Measurements from ENCODE around the gene GPI.

Gene GPI

GRCh38 chr19:34405892-34406660 lies 41.1 kb downstream of the GPI start:
- no peak for DNase-seq

- no peak for DNase-seq
Observed at GRCh38 chr19:34408411-34408810, 43.4 kb downstream of the GPI start.

- DNase-seq: no peak
Observed at GRCh38 chr19:34409189-34410164, 44.5 kb downstream of the GPI start.

DNA sequence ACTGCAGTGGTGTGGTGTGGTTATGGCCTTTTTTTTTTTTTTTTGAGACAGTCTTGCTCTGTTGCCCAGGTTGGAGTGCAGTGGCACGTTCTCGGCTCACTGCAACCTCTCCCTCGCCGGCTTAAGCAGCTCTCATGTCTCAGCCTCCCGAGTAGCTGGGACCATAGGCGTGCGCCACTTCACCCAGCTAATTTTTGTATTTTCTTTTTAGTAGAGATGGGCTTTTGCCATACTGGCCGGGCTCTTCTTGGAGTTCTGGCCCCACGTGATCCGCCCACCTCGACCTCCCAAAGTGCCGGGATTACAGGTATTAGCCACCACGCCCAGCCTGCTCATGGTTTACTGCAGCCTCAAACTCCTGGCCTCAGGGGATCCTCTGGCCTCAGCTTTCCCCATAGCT lies 46.2 kb downstream of the GPI start:
- no peak for DNase-seq

DNA sequence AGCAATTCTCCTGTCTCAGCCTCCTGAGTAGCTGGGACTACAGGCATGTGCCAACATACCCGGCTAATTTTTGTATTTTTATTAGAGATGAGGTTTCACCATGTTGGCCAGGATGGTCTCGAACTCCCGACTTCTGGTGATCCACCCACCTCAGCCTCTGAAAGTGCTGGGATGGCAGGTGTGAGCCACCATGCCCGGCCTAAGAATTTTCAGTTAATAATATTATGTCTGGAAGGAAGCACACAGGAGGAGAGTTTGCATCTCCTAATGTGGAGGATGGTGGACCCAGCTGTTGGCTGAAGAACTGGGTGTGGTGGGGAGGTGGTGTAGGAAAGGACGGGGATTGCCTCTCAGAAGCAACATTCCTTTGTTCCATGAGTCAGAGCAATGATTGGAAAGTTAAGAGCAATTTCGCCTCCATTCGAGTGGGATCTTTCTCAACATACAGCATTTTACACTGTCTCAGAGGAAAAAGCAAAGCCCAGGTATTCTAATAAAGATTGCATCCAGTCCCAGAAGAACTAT lies 51.1 kb downstream of the GPI start:
- DNase-seq: no peak

GRCh38 chr19:34418300-34418699 lies 53.3 kb downstream of the GPI start:
- DNase-seq: no peak

DNA sequence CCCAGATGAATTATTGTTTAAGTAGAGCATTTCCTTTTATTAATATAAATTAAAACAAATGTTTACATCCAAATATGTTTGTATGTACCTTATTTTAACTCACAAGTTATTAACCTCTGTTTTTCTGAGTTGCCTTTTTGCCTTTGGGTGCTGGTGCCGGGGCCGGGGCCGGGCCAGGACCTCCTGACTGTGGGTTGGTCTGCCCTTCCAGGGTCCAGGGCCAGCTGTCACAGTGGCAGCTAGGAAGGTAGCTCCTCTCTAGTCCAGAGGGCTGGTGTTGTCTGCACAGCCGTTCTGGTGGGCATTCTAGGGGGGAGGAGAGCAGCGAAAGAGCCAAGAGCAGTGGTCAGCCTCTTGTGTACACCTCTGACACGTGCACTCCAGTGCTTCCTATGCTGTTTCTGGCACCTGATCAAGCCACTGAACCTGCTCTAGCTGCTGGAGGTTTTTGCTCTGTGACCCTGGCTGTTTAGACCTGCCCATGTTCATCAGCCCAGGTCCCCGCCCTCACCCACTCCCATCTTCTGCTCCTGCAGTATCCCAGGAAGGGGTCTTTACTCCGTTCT lies 61.2 kb downstream of the GPI start:
- no peak for DNase-seq

- no peak for DNase-seq
Observed at GRCh38 chr19:34428549-34429285, 63.7 kb downstream of the GPI start.

DNA sequence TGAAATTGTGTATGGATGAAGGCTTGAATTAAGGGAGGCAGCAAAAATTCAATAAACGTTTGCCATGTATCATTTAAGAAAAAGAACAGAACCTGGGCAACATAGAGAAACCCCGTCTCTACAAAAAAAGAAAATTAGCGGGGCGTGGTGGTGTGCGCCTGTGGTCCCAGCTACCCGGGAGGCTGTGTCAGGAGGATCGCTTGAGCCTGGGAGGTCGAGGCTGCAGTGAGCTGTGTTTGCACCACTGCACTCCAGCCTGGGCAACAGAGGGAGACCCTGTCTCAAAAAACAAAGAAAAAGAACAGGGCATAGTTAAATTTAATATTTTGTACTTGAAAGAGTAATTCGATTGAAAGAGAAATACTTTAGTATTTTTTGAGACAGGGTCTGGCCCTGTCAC lies 64.6 kb downstream of the GPI start:
- DNase-seq: no peak

- peak; percentile 34 for DNase-seq
Observed at GRCh38 chr19:34430738-34431625, 66.0 kb downstream of the GPI start.

- no peak for DNase-seq
Observed at GRCh38 chr19:34431681-34432402, 66.8 kb downstream of the GPI start.

DNA sequence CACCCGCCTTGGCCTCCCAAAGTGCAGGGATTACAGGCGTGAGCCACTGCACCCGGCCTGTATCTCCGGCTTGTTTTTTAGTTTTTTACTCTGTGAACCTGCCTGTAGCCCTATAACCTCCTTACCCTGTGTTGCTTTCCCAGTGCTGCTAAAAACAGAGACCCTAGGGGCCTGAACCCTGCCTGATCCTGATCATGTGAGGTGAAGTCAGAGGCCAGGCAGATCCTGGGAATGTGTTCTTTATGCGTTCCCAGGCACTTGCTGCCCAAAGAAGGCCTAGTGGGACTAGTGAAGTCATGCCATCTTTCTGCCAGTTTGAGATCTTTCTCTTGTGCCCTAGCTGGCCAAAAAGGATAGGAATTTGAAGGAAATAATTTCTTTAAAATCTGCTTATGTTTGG lies 67.8 kb downstream of the GPI start:
- DNase-seq: no peak

DNA sequence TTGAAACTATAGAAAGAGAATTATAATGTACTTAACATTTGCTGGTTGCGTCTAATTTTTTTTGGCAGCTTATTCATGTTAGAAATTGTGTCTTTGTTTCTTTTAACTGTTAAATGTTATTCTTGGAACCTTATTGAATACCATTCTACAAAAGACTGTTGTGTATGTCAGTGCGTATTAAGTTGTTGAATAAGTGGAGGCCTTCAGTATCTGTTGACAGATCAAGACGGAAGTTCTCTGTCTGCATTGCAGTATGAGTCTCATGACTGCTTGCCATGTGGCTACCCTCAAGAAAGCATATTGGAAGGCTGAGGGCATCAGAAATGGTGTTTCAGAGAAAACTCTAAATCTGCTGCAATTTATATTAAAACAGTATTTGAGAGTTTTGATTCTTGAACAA lies 71.7 kb downstream of the GPI start:
- no peak for DNase-seq

DNA sequence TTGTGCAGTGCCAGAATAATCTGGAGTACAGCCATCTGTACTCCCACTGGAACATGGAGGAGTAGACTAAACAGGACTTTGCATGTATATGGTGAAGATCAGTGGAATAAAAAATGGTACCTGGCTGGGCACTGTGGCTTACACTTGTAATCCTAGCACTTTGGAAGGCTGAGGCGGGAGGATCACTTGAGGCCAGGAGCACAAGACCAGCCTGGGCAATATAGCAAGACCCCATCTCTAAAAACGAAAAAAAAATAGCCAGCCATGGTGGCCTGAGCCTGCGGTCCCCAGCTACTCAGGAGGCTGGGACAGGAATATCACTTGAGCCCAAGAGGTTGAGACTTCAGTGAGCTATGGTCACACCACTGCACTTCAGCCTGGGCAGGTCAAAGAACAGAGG lies 83.2 kb downstream of the GPI start:
- no peak for DNase-seq

All from NCI-H446 (cell line).